DND-41 (cell line): ENCODE results near the gene NUBPL.

Experiments used
- CTCF ChIP-seq: IDR thresholded peaks from 2 replicates; pipeline ENCODE4 v1.5.1; 2012; ENCODE audit warnings: borderline replicate concordance, low read length, moderate library complexity, mild to moderate bottlenecking; ENCODE audit not compliant: poor library complexity, severe bottlenecking; ENCODE audit errors: extremely low read depth
- EZH2 ChIP-seq: IDR thresholded peaks from 3 replicates; pipeline ENCODE4 v1.6.1; 2012; ENCODE audit warnings: borderline replicate concordance, low read depth, mild to moderate bottlenecking, moderate library complexity, low read length, inconsistent platforms; ENCODE audit not compliant: severe bottlenecking

GRCh38 chr14:31864937-31865855 lies 304.0 kb downstream of the NUBPL start:
- TF ChIP-seq CTCF (no peak), EZH2 (no peak)
